ENCODE results near the gene MICU2.

GRCh38 chr13:21590231-21590630 is 13.7 kb downstream of the MICU2 start:
- TF ChIP-seq CTCF (IDR thresholded peaks at IDR 0.05) (no peak), POLR2AphosphoS5 (IDR thresholded peaks at IDR 0.05) (no peak), POLR2A (IDR thresholded peaks at IDR 0.05) (no peak), EP300 (IDR thresholded peaks at IDR 0.05) (no peak)
